T-helper 1 cell treated with Interleukin-12 subunit alpha and Interleukin-12 subunit beta and Interleukin-4 antibody, amounts not matched to agents 30 μg/mL and 1 μg/mL, for 36 hours (primary cell): ENCODE data around the gene TOX2.

Experiments
- H3K27ac Mint-ChIP-seq: one replicate; pipeline ENCODE4 v1.8.0; 2021; ENCODE audit warnings: mild to moderate bottlenecking, mixed read lengths
- H3K27me3 Mint-ChIP-seq: one replicate; pipeline ENCODE4 v1.8.0; 2021; ENCODE audit warnings: low read depth, mixed read lengths
- H3K36me3 Mint-ChIP-seq: one replicate; pipeline ENCODE4 v1.8.0; 2021; ENCODE audit warnings: low read depth, mixed read lengths
- H3K4me1 Mint-ChIP-seq: one replicate; pipeline ENCODE4 v1.8.0; 2021; ENCODE audit warnings: low read depth, mixed read lengths
- H3K4me3 Mint-ChIP-seq: one replicate; pipeline ENCODE4 v1.8.0; 2021; ENCODE audit warnings: mild to moderate bottlenecking, moderate library complexity, mixed read lengths
- H3K9me3 Mint-ChIP-seq: one replicate; pipeline ENCODE4 v1.8.0; 2021; ENCODE audit warnings: mixed read lengths

Gene TOX2

GRCh38 chr20:44112456-44112855, 197.8 kb downstream of the TOX2 start:
- H3K27me3 Mint-ChIP-seq = peaks cover 35% of the 10 kb centered on the region
- peaks cover 15% of the 10 kb centered on the region for H3K9me3 Mint-ChIP-seq
- H3K36me3 Mint-ChIP-seq = no peaks in the 10 kb centered on the region
- H3K4me3 Mint-ChIP-seq = no peak overlapping the region
- H3K4me1 Mint-ChIP-seq = peaks cover 3% of the 10 kb centered on the region
- H3K27ac Mint-ChIP-seq = no peak overlapping the region

GRCh38 chr20:44112889-44113617, 198.4 kb downstream of the TOX2 start:
- Mint-ChIP-seq H3K36me3 (no peaks in the 10 kb centered on the region), H3K9me3 (peaks cover 9% of the 10 kb centered on the region), H3K27me3 (peaks cover 41% of the 10 kb centered on the region), H3K4me1 (peaks cover 3% of the 10 kb centered on the region), H3K27ac (no peak overlapping the region), H3K4me3 (no peak overlapping the region)

DNA sequence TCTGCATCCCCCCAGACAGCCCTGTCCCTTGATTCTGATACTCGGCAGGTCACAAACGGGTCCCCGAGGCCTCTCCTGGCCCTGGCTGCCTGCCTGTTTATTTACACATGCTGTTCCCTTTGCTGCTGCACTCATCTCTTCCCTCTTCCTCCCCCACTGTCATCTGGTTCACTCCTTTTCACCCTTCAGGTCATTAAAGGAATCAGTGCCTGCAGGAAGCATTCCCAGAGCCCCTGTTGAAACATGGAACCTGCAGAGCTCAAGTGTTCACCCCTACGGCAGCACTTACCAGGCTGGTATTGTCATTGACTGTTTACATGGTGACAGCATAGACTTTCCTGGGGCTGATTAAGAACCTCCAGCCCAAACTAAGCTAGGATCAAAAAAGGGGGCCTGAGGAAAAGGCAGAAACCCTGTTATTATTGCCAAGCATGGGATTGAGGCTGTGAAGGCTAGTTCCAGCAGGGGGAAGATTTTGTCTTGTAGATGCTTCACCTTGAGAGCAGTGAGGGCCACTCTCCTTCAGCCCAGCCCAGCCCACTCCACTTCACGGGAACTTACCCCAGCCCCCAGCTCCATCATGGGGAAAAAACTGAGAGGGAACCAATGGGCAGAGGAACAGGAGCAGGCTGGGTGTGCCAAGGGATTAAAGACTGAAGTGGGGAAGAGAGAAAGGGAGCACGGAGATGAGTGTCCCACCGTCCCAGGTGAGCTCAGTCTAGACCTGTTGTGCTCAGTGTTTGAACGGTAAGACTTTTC, 199.1 kb downstream of the TOX2 start:
- Mint-ChIP-seq H3K9me3 (peaks cover 1% of the 10 kb centered on the region), H3K4me3 (no peak overlapping the region), H3K36me3 (no peaks in the 10 kb centered on the region), H3K4me1 (peaks cover 3% of the 10 kb centered on the region), H3K27ac (no peak overlapping the region), H3K27me3 (peaks cover 41% of the 10 kb centered on the region)

- Mint-ChIP-seq H3K9me3 (no peaks in the 10 kb centered on the region), H3K4me1 (peaks cover 3% of the 10 kb centered on the region), H3K27me3 (peaks cover 37% of the 10 kb centered on the region), H3K27ac (no peak overlapping the region), H3K4me3 (no peak overlapping the region), H3K36me3 (no peaks in the 10 kb centered on the region)
These were observed 200.5 kb downstream of the TOX2 start for GRCh38 chr20:44115181-44115580.

GRCh38 chr20:44115762-44116644, 201.4 kb downstream of the TOX2 start:
- Mint-ChIP-seq H3K9me3 (no peaks in the 10 kb centered on the region), H3K36me3 (no peaks in the 10 kb centered on the region), H3K27me3 (peaks cover 40% of the 10 kb centered on the region), H3K4me1 (peaks cover 3% of the 10 kb centered on the region), H3K27ac (no peak overlapping the region), H3K4me3 (no peak overlapping the region)

- Mint-ChIP-seq H3K9me3 (no peaks in the 10 kb centered on the region), H3K27ac (no peak overlapping the region), H3K27me3 (peaks cover 41% of the 10 kb centered on the region), H3K4me3 (no peak overlapping the region), H3K4me1 (peaks cover 3% of the 10 kb centered on the region), H3K36me3 (no peaks in the 10 kb centered on the region)
These were observed 202.9 kb downstream of the TOX2 start for GRCh38 chr20:44117296-44118184.

DNA sequence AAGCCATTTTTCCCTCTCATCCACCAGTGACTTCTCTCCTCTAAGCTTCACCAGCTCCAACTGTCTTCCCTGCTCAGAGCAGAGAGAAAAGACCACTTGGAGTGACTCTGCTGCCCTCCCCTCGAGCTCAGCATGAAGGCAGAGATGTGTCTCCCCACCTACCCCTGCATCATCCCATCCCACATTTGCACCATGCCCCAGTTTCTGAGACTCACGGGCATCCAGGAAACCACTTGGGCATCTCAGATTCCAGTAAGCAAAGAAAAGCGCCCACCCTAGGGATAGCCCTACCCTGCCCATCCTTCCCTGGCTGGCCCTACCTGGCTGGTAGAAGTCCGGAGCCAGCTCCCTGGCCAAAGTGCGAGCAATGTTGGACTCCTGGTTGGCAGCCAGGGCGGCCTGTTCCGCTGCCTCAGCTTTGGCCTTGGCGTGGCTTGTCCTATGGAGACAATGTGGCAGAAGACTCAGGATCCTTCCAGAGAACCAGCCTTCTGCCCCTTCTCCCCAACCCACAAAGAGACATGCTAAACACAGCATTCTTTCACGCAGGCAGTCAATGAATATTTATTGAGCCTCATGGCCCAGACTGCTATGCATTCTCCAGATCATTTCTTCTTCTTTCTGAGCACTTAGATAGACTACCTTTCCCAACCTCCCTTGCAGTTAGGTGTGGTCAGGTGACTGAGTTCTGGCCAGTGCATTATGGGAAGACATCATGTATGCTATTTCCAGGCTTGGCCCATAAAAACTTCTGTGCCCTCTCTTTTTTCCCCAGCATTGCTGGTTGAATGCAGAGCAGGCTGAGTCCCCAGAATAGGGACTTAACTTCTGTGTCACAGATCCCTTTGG, 203.8 kb downstream of the TOX2 start:
- no peak overlapping the region for H3K27ac Mint-ChIP-seq
- H3K4me3 Mint-ChIP-seq = no peak overlapping the region
- H3K27me3 Mint-ChIP-seq = peaks cover 47% of the 10 kb centered on the region
- H3K36me3 Mint-ChIP-seq = no peaks in the 10 kb centered on the region
- H3K9me3 Mint-ChIP-seq = no peaks in the 10 kb centered on the region
- peaks cover 3% of the 10 kb centered on the region for H3K4me1 Mint-ChIP-seq
